ENCODE measurements around the gene ERMP1. TPM values are rescaled to one million over a fixed set of nuclear protein-coding genes. Genes with fewer than 3 reads are reported as not detected.

ERMP1 gene
- total RNA-seq, 1 experiment from 2014 or later: 17.8 TPM

- Histone ChIP-seq H3K4me2 (ENCODE audit: low read length) (peak overlapping the region; percentile 59; the same call in 1 of the 2 replicates), H3K79me2 (ENCODE audit: low read length) (no peaks in the 10 kb centered on the region), H3K9ac (ENCODE audit: low read length) (no peak overlapping the region), H4K20me1 (ENCODE audit: low read length) (no peaks in the 10 kb centered on the region), H3F3A (ENCODE audit: low read length, unreplicated experiment) (no peaks in the 10 kb centered on the region), H2AFZ (ENCODE audit: low read length) (peak overlapping the region; percentile 24), H3K27me3 (ENCODE audit: low read length) (no peaks in the 10 kb centered on the region), H3K9me3 (ENCODE audit: low read length) (no peaks in the 10 kb centered on the region), H3K27ac (ENCODE audit: low read length) (no peak overlapping the region), H3K9me2 (replicated peaks; ENCODE audit: low read length) (no peaks in the 10 kb centered on the region), H3K4me1 (ENCODE audit: insufficient read depth, low read length) (peaks cover 18% of the 10 kb centered on the region), H3K36me3 (ENCODE audit: low read depth, low read length) (no peaks in the 10 kb centered on the region), H3K4me3 (ENCODE audit: low read length) (no peak overlapping the region)
- BruUV-seq (replicated peaks): no TSS peak
- DNase-seq: peak; percentile 75
- TF ChIP-seq CTCF (conservative IDR thresholded peaks at IDR 0.05; ENCODE audit: low read depth, low read length) (peak; percentile 87), EZH2phosphoT487 (IDR thresholded peaks at IDR 0.05; ENCODE audit: borderline replicate concordance, low read length) (no peak)
- ATAC-seq: peak; percentile 72
- POLR2A ChIA-PET (ENCODE audit: unreplicated experiment): interaction anchor here (0.7 kb wide), 1 partner anchor 81 kb away, joined by 4 read pairs; no protein-coding TSS in a partner anchor
- intact Hi-C loops (cut with micrococcal nuclease): loop anchor here (1.0 to 5.0 kb wide), 5 partner anchors 34 to 508 kb away; partner anchors contain the start of gene ERMP1
- CTCF ChIA-PET: interaction anchor here (0.7 to 1.1 kb wide), 4 partner anchors 33 to 255 kb away, joined by 4 to 6 read pairs (median 5); partner anchors contain the start of gene ERMP1
Observed at GRCh38 chr9:5799314-5799713, 33.6 kb downstream of the ERMP1 start.

- Histone ChIP-seq H3K4me3 (ENCODE audit: low read length) (no peak overlapping the region), H3K4me1 (ENCODE audit: insufficient read depth, low read length) (peaks cover 18% of the 10 kb centered on the region), H3K9me2 (replicated peaks; ENCODE audit: low read length) (no peaks in the 10 kb centered on the region), H3F3A (ENCODE audit: low read length, unreplicated experiment) (no peaks in the 10 kb centered on the region), H2AFZ (ENCODE audit: low read length) (no peak overlapping the region), H3K36me3 (ENCODE audit: low read depth, low read length) (no peaks in the 10 kb centered on the region), H3K27ac (ENCODE audit: low read length) (no peak overlapping the region), H3K27me3 (ENCODE audit: low read length) (no peaks in the 10 kb centered on the region), H3K79me2 (ENCODE audit: low read length) (no peaks in the 10 kb centered on the region), H3K9me3 (ENCODE audit: low read length) (no peaks in the 10 kb centered on the region), H3K9ac (ENCODE audit: low read length) (no peak overlapping the region), H4K20me1 (ENCODE audit: low read length) (no peaks in the 10 kb centered on the region), H3K4me2 (ENCODE audit: low read length) (no peak overlapping the region)
- TF ChIP-seq CTCF (conservative IDR thresholded peaks at IDR 0.05; ENCODE audit: low read depth, low read length): no peak
- TF ChIP-seq EZH2phosphoT487 (IDR thresholded peaks at IDR 0.05; ENCODE audit: borderline replicate concordance, low read length): no peak
- TF ChIP-seq EZH2 (IDR thresholded peaks at IDR 0.05; ENCODE audit: low read length, unreplicated experiment): no peak
- intact Hi-C loops (cut with micrococcal nuclease): loop anchor here (2.0 to 5.0 kb wide), 4 partner anchors 79 to 509 kb away; no protein-coding TSS in a partner anchor
- DNase-seq (no peak), ATAC-seq (no peak)
- no TSS peak for BruUV-seq (replicated peaks)
- ChIA-PET CTCF (interaction anchor here (0.7 to 1.1 kb wide), 4 partner anchors 34 to 256 kb away, joined by 4 to 6 read pairs (median 5); partner anchors contain the start of gene ERMP1), POLR2A (ENCODE audit: unreplicated experiment) (no interaction called here)
Observed at GRCh38 chr9:5798581-5798980, 34.3 kb downstream of the ERMP1 start.

GRCh38 chr9:5796298-5796697, 36.6 kb downstream of the ERMP1 start:
- Histone ChIP-seq H3K9me3 (ENCODE audit: low read length) (no peaks in the 10 kb centered on the region), H3K27ac (ENCODE audit: low read length) (no peak overlapping the region), H3K79me2 (ENCODE audit: low read length) (no peaks in the 10 kb centered on the region), H4K20me1 (ENCODE audit: low read length) (no peaks in the 10 kb centered on the region), H3F3A (ENCODE audit: low read length, unreplicated experiment) (no peaks in the 10 kb centered on the region), H3K9me2 (replicated peaks; ENCODE audit: low read length) (no peaks in the 10 kb centered on the region), H3K9ac (ENCODE audit: low read length) (no peak overlapping the region), H3K4me2 (ENCODE audit: low read length) (no peak overlapping the region), H3K4me1 (ENCODE audit: insufficient read depth, low read length) (peaks cover 9% of the 10 kb centered on the region), H3K4me3 (ENCODE audit: low read length) (no peak overlapping the region), H3K36me3 (ENCODE audit: low read depth, low read length) (no peaks in the 10 kb centered on the region), H2AFZ (ENCODE audit: low read length) (no peak overlapping the region), H3K27me3 (ENCODE audit: low read length) (no peaks in the 10 kb centered on the region)
- no peak for TF ChIP-seq EZH2phosphoT487 (IDR thresholded peaks at IDR 0.05; ENCODE audit: borderline replicate concordance, low read length)
- POLR2A ChIA-PET (ENCODE audit: unreplicated experiment): no interaction called here
- BruUV-seq (replicated peaks): no TSS peak
- intact Hi-C loops (cut with micrococcal nuclease): loop anchor here (5.0 kb wide), 3 partner anchors 81 to 511 kb away; no protein-coding TSS in a partner anchor
- ATAC-seq (no peak), DNase-seq (no peak)
- CTCF ChIA-PET: no interaction called here

Data from PC-3 (cell line).